Transverse colon (tissue), 4 donors: ENCODE measurements around the gene KRTAP9-6.

ENCODE experiments used
- EP300 ChIP-seq: sonication (generic); formaldehyde crosslinking; IDR thresholded peaks from one replicate; pipeline ENCODE4 v1.6.1; 2017; ENCODE audit warnings: antibody characterized with exemption, low read depth
- POLR2AphosphoS5 ChIP-seq, 3 donors: sonication (generic); formaldehyde crosslinking; IDR thresholded peaks; one replicate each; pipeline ENCODE4 v1.6.1; 2016; ENCODE audit warnings: antibody characterized with exemption in 3 of 3
- TF ChIP-seq, protein P1 (sequence below), 5 experiments: fragments of 200-600 bp in 3 of 5; fragments of 450-650 bp in 2 of 5; sonication (generic) in 3 of 5; IDR thresholded peaks; 1 replicate in 2 of 5; 2 replicates in 3 of 5; pipeline ENCODE4 v1.5.1; 2016 to 2017; ENCODE audit warnings: antibody characterized with exemption in 5 of 5, inconsistent platforms in 3 of 5, mild to moderate bottlenecking in 2 of 5, moderate library complexity in 1 of 5

- TF ChIP-seq POLR2AphosphoS5 (IDR thresholded peaks at IDR 0.05) (no peak), EP300 (no peak)
- TF ChIP-seq, protein P1, sequence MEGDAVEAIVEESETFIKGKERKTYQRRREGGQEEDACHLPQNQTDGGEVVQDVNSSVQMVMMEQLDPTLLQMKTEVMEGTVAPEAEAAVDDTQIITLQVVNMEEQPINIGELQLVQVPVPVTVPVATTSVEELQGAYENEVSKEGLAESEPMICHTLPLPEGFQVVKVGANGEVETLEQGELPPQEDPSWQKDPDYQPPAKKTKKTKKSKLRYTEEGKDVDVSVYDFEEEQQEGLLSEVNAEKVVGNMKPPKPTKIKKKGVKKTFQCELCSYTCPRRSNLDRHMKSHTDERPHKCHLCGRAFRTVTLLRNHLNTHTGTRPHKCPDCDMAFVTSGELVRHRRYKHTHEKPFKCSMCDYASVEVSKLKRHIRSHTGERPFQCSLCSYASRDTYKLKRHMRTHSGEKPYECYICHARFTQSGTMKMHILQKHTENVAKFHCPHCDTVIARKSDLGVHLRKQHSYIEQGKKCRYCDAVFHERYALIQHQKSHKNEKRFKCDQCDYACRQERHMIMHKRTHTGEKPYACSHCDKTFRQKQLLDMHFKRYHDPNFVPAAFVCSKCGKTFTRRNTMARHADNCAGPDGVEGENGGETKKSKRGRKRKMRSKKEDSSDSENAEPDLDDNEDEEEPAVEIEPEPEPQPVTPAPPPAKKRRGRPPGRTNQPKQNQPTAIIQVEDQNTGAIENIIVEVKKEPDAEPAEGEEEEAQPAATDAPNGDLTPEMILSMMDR (IDR thresholded peaks at IDR 0.05): no peak
Measured at GRCh38 chr17:41294016-41294415, 28.8 kb downstream of the KRTAP9-6 start.
